Left ventricle myocardium superior (tissue), 1 donor: ENCODE results near the gene ZNF500. TPM values are rescaled to one million over a fixed set of nuclear protein-coding genes. Genes with fewer than 3 reads are reported as not detected.

ENCODE experiments used
- ATAC-seq: fragments of 200-7000 bp; cut with Tn5 transposase; one replicate; pipeline ENCODE4 v1.9.1; 2020; ENCODE audit warnings: mild to moderate bottlenecking, moderate library complexity
- DNase-seq: peaks from one replicate; pipeline ENCODE4 v3.0.0-alpha.2; 2020
- intact Hi-C: fragments of 100-400 bp; cut with micrococcal nuclease; formaldehyde crosslinking; loops from one replicate; pipeline ENCODE4 v1.11.0; 2022
- long read RNA-seq: library from polyadenylated mRNA; unstranded; transcript quantifications from one replicate; pipeline ENCODE4 v2.0.0, GENCODE V29; 2021
- total RNA-seq: library from RNA; stranded (reverse); fragmentation: NEBNext Ultra II Directional; extraction: Animal tissue kit (Norgen Biotek cat#: 25700); gene quantifications from one replicate; pipeline ENCODE4 v1.2.1, GENCODE V29; 2021
- donor health status: DM: no; HTN: yes; CAD: no; lungs with severe emphysema.

ZNF500 gene
- total RNA-seq = 8.4 TPM
- long read RNA-seq, full-length matches to known transcripts = 5 of 6 reads
- long read RNA-seq, partial matches to known transcripts = 1 of 6 reads
- long read RNA-seq, other reads (novel, unspliced or antisense) = 0 of 6 reads

- DNase-seq = peak; percentile 100
- intact Hi-C loops = no loop called here
- peak; percentile 94 for ATAC-seq
Observed at GRCh38 chr16:4766875-4767628, at the start of gene ZNF500. TSS of gene ZNF500 (minus strand) at chr16:4767162. CDS start at chr16:4765978, 1,184 bp downstream.

DNA sequence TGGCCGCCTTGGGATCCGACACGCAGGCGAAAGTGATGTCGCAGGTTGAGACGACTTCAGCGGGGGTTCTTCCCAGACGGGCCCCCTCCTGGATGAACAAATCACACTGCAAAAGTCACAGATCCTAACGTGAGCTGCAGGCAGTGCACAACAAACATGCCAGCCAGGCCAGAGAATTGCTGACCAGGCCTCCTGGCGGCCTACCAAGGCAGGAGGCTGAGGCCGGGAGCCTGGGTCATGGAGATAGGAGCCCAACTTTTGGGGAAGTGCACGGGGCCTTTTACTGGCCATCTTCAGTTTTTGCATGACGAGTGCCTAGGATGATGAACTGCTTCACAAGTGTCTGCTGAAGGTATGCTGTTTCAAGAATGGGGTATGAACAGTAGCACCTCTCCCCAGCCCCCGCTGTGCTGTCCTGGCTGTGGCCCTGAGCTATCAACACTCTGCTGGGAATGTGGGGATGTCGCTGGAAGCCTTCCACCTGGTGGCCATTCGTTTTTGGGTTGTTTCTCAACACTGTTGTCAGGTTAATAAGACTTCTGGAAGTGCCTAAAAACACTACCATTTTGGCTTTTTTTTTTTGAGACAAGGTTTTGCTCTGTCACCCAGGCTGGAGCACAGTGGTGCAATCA is 47.7 kb upstream of the ZNF500 start:
- ATAC-seq (peak; percentile 72), DNase-seq (peak; percentile 74)
- intact Hi-C loops = no loop called here

DNA sequence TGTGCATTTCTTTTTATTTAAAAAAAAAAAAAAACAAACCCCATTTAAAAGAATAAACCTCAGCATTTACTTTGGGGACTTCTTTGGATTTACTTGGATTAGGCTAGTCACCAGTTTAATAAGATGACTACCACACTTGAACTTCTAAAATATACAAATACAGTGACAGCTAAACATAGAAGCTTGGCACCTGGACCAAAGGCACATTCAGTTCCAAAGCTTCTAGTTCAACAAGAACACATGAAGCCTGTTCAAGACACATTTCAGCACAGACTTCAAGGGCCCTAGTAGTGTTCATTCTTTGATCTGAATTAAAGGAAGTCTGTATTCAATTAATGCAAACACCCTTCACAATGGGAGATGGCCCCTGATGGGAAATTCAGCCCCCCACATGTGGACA is 47.1 kb upstream of the ZNF500 start:
- intact Hi-C loops = no loop called here
- ATAC-seq (peak; percentile 87), DNase-seq (no peak)

DNA sequence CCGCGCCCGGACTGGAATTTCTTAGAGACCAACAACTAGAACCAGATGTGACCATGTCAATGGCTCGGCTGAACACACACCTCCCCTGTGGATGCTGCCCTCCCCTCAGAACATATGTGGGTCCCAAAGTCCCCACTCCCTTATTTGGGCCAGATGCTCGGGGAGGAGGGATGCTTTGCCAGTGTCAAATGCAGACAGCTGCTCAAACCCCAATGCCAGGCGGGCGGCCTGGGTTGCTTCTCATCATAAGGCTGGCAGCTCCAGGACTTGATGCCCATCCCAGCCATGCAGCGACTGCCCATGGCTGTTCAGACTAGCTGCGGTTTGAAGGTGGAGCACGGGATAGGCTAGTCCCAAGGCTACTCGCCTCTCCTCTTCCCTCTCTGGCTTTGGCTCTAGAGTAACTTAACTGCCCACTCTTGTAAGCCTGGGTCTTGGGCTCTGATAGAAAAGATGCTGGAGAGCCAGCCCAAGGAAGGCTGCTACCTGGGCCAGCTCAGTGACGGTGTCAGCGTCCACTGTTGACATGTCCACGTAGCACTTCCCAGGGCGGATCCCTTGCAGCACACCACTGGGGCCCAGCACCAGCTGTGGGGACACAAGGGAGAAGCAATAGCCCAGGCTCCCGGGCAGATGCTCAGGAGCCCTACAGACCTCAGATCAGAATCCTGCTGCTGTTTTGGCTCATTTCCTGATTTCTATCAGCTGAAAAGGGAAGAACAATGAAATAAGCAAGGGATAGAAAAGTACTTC is 46.5 kb upstream of the ZNF500 start:
- ATAC-seq (peak; percentile 44), DNase-seq (no peak)
- intact Hi-C loops = no loop called here

- intact Hi-C loops = no loop called here
- no peak for DNase-seq
- ATAC-seq = no peak
Observed at GRCh38 chr16:4811773-4812172, 44.8 kb upstream of the ZNF500 start.

DNA sequence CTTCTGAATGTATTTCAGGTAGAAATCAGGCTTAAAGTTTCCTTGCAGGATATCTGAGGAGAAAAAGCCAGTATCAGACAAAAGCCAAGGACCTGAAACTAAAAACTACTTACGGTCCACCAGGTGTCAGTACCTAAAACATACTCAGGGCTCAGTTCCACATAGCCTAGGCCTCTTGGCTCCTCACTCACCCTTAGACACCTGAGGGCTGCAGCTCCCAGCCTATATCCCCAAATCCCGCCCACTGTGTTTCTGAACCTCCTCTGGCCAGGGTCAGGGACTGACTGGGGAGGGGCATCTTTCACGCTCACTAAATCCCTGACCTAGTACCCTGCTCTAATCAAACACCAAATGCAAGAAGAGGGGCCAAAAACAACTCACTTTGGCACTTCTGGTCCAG is 44.3 kb upstream of the ZNF500 start:
- intact Hi-C loops = no loop called here
- DNase-seq (no peak), ATAC-seq (no peak)

DNA sequence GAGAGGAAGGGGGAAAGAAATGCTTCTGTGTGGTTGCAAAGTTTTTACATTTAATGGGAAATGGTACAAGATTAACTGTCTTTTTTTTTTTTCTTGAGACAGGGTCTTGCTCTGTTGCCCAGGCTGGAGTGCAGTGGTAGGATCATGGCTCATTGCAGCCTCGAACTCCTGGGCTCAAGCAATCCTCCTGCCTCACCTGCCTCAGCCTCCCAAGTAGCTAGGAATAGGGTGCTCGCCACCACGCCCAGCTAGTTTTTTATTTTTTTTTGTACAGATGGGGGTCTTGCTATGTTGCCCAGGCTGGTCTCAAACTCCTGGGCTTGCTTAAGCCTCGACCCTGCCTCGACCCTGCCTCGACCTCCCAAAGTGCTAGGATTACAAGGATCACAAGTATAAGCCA is 39.3 kb upstream of the ZNF500 start:
- ATAC-seq = no peak
- intact Hi-C loops = no loop called here
- DNase-seq = no peak

- peak; percentile 69 for DNase-seq
- ATAC-seq = peak; percentile 39
- intact Hi-C loops = no loop called here
Observed at GRCh38 chr16:4805231-4805630, 38.3 kb upstream of the ZNF500 start.

- intact Hi-C loops = no loop called here
- no peak for ATAC-seq
- DNase-seq = no peak
Observed at GRCh38 chr16:4803898-4804762, 37.2 kb upstream of the ZNF500 start.

DNA sequence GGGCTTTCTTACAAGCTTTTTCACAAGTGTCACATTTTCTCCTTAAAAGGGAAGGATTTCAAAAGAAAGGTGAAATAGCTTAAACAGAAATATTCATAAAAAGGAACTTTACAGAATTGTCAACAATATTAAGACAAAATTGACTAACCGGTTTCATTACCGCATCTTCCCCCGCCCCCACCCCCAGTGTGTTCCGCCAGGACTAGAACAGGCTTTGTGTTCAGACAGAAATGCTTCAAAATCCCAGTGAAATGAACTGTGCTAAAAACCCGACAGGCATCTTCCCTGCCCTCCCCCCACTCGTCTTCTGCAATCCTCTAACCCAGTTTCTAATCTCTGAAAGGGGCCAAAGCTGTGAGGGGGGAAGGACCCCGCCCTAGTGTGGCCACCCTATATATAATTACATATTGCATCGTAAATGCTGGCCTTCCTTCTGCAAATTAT is 36.5 kb upstream of the ZNF500 start:
- ATAC-seq = no peak
- intact Hi-C loops = no loop called here
- no peak for DNase-seq

GRCh38 chr16:4802659-4803287 is 35.8 kb upstream of the ZNF500 start:
- ATAC-seq = peak; percentile 90
- intact Hi-C loops = no loop called here
- DNase-seq = peak; percentile 96

GRCh38 chr16:4801962-4802658 is 35.1 kb upstream of the ZNF500 start, which contains the start of gene ROGDI:
TSS of gene ROGDI (minus strand) at chr16:4802633. CDS start at chr16:4802571, 62 bp downstream.
- ATAC-seq = peak; percentile 61

DNA sequence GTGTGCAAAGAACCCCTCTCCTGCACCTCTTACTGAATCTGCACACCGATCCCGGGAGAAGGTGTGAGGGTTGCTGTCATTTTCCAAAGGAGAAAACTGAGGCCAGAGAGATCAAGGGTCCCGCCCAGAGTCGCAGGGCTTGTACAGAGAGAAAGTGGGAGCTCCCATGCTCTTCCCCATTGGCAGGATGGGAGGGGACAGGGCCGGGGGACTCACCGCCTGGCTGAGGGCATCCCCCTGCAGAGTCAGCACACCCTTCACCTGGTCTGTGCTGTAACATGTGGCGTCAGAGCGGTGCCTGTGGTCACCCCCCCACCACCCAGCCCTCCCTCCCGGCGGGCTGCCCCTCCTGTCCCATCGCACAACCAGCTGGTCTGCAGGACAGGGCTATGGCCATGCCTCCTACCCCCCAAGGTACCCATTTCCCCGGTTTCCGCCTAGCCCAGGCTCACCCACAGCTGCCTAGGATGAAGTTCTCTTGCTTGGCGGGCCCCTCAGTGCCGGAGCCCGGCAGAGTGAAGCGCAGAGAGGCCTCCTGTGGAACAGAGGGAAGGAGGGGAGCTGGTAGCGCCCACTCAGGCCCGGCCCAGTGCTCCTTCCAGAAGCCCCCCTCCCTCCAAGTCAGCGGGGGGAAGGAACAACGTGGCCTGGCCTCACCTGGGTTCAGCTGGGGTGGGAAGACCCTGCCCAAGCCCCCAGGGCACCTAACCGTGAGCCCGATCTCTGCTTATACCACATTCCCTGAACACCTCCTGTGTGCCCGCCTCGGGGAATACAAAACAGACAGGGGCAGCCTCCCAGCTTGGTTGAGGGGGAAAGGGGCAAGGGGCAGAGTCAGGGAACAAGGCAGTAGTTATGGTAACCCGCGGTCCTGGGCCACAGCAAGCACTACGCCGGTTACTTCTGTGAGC is 34.3 kb upstream of the ZNF500 start:
- ATAC-seq (no peak), DNase-seq (no peak)
- intact Hi-C loops = no loop called here

More at GRCh38 chr16:4801962-4802658, 35.1 kb upstream of the ZNF500 start, which contains the start of gene ROGDI:
- intact Hi-C loops = no loop called here
- DNase-seq = peak; percentile 92

GRCh38 chr16:4800290-4801041 is 33.5 kb upstream of the ZNF500 start:
- ATAC-seq (no peak), DNase-seq (peak; percentile 77)
- intact Hi-C loops = no loop called here

GRCh38 chr16:4799171-4799855 is 32.4 kb upstream of the ZNF500 start:
- intact Hi-C loops = no loop called here
- DNase-seq (no peak), ATAC-seq (no peak)
